GM19372 (cell line): Measurements from ENCODE around the gene IZUMO4.

Experiments used
- ATAC-seq: cut with Tn5 transposase; IDR thresholded peaks from one replicate; pipeline ENCODE4 v1.9.1; 2021; ENCODE audit warnings: mild to moderate bottlenecking, low read depth, moderate library complexity; ENCODE audit not compliant: unreplicated experiment

The IZUMO4 gene

DNA sequence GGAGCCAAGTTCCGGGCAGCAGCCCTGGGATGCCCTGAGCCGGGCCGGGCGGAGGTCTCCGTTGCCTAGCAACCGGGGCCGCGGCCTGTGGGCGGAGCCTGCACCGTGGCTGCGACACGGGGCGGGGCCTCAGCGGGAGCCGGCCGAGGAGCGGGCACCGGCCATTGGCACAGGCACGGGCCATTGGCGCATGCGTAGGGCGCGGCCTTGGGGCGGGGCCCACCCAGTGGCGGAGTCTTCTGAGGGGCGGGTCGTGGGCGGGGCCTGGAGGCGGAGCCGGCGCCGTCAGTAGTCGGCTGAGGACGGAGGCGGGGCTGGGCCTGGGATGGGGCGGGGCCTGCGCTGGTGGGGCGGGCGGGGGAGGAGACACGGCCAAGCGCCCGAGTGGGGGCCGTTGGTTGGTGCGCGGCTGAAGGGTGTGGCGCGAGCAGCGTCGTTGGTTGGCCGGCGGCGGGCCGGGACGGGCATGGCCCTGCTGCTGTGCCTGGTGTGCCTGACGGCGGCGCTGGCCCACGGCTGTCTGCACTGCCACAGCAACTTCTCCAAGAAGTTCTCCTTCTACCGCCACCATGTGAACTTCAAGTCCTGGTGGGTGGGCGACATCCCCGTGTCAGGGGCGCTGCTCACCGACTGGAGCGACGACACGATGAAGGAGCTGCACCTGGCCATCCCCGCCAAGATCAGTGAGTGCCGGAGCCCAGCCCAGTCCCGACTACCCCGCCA lies at the start of gene IZUMO4:
IZUMO4 (plus strand) TSS at position 436 of the 723 bp plus-strand sequence; CDS start at position 467, 31 bp downstream.
- ATAC-seq, result peak; percentile 71

- ATAC-seq, result no peak
Observed at GRCh38 chr19:2047076-2047448, 49.7 kb upstream of the IZUMO4 start.

DNA sequence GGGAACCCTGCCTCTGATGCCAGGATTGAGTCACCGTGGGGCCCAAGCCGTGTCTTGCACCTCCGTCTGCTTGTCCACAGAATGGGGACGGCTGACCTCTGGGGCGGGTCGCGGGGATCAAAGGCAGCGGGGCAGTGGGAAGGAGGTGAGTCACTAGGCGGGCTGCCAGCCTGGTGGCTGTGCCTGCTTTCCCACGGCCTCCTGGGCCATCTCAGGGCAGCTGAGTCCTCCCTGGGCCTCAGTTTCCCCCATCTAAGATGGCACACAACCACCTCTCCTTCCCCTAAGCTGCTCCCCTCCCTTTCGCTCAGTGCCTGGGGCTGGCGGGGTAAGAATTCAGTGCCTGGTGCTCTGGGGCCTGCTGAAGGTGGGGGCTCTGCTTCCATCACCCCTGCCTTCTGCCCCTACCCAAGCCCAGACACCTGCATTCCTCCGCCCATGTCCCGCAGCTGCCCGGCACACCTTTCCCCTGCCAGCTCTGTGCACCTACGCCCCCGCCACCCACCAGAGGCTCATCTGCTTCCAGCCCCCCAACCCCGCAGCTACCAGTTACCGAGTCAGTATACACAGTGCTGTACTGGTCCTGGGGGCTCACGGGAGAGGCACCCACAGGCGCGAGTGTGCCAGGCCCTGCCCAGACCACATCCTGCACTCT lies 49.1 kb upstream of the IZUMO4 start:
- no peak for ATAC-seq

DNA sequence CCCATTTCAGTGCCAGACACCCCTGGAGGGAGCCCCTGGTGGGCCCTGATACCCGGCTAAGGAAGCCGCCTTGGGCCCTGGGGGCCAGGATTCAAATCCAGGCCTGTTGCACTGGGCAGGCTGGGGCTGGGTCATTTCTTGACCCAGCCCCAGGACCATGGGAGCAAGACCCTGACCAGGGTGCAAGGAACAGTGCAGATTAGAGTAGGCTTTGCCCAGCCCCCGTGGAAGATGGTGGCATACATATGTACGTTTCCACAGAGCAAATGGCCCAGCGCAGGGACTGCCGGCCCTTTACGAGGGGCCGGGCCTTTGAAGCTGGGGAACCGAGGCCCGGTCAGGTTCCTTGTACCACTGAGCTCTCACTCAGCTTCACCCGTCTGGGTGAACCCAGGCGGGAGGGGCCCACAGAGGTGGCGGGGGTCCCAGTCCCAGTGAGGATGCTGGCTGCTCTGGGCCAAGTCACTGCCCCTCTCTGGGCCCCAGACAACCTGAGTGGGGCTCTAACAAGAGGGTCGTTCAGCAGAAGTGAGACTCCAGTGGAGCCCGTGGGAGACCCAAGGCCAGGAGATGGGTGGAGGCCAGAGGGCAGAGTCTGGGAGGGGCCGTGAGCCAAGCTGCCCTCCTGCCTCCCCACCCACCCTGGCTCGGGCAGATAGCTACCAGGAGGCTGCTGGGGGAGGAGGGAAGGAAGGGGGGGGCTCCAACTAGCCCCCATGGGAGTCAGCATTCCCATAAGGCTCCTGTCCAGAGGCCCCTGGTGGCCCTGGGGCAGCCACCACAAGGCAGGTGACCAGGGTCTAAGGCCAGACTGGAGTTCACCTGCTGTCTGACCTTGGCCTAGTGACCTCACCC lies 48.4 kb upstream of the IZUMO4 start:
- ATAC-seq, result no peak

DNA sequence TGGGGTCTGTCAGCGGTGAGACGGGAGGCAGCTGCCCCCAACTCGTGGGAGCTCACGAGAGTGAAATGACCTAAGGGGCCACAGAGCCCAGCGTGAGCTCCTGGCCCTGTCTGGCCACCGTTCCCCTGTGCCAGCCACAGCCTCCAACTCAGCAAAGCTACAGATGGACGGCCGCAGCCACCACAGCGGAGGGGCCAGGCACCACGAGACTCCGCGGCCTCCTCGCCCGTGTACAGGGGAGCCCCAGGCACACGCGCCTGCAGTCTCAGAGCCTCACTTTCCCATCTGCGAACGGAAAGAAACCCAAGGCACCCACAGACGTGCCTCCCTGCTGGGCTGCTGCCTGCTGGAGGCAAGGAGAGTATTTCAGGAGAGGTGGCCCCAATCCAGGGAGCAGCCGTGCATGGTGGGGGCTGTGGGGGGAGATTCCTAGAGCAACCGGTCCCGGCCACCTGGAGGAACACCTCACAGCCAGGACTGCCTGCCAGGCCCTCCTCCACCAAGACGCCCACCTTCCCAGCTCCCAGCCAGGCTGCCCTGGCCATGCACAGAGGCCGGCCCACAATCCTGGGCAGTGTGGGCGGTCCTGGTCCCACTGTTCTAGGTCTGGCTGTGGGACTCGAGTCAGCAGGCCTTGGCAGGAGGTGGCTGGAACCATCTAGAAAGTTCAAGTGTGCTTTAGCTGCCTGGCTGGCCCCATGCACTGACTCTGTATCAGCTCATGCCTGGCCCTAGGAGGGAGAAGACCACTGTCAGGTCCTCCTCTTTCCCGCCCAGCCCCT lies 47.6 kb upstream of the IZUMO4 start:
- ATAC-seq, result no peak

- ATAC-seq, result no peak
Observed at GRCh38 chr19:2049741-2050348, 46.9 kb upstream of the IZUMO4 start.

- ATAC-seq, result no peak
Observed at GRCh38 chr19:2050349-2050990, 46.2 kb upstream of the IZUMO4 start.

GRCh38 chr19:2050991-2051772 lies 45.5 kb upstream of the IZUMO4 start, which contains the start of gene MKNK2:
TSS of gene MKNK2 (minus strand) at chr19:2051244. CDS start at chr19:2050851, 393 bp downstream.
- peak; percentile 65 for ATAC-seq

- ATAC-seq, result no peak
Observed at GRCh38 chr19:2051773-2052704, 44.7 kb upstream of the IZUMO4 start.

- ATAC-seq, result no peak
Observed at GRCh38 chr19:2053601-2054389, 42.9 kb upstream of the IZUMO4 start.

GRCh38 chr19:2054763-2055162 lies 42.0 kb upstream of the IZUMO4 start:
- ATAC-seq, result no peak

DNA sequence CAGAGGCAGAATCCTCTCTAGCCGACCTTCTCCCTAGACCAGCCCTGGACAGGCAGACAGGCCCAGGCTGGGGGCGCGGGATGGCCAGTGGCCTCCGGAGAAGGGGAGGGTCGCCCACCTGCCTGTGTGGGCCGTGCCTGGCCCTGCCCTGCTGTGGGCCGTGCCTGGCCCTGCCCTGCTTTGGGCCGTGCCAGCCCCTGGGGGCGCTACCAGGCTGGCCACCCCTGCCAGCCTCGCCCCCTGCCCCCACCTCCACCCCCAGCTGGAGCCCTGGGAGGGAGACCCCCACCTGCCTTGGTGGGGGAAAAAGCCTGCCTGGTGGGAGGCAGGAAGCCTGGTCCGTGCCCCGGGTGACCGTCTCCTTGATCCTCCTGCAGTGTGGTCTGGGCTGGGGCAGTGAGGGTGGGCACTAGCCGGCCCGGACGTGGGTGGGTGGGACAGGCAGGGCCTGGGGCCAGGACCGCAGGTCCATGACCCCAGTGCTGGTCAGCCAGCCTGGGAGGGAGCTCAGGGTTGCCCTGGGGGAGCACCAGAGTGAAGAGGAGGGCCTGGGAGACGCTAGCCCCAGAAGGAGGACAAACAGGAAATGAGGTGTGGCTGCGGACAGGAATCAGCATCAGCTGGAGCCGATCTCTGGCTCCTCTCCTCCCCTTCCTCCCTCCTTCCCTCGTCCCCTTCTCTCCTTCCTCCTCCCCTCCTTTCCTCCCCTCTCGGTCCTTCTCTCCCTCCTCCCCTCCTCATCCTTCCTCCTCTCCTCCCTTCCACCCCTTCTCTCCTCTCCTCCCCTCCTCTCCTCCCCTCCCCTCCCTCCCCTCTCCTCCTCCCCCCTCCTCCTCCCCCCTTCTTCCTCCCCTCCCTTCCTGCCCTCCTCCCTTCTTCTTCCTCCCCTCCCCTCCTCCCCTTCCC lies 40.5 kb upstream of the IZUMO4 start:
- no peak for ATAC-seq

- no peak for ATAC-seq
Observed at GRCh38 chr19:2056837-2057192, 39.9 kb upstream of the IZUMO4 start.

DNA sequence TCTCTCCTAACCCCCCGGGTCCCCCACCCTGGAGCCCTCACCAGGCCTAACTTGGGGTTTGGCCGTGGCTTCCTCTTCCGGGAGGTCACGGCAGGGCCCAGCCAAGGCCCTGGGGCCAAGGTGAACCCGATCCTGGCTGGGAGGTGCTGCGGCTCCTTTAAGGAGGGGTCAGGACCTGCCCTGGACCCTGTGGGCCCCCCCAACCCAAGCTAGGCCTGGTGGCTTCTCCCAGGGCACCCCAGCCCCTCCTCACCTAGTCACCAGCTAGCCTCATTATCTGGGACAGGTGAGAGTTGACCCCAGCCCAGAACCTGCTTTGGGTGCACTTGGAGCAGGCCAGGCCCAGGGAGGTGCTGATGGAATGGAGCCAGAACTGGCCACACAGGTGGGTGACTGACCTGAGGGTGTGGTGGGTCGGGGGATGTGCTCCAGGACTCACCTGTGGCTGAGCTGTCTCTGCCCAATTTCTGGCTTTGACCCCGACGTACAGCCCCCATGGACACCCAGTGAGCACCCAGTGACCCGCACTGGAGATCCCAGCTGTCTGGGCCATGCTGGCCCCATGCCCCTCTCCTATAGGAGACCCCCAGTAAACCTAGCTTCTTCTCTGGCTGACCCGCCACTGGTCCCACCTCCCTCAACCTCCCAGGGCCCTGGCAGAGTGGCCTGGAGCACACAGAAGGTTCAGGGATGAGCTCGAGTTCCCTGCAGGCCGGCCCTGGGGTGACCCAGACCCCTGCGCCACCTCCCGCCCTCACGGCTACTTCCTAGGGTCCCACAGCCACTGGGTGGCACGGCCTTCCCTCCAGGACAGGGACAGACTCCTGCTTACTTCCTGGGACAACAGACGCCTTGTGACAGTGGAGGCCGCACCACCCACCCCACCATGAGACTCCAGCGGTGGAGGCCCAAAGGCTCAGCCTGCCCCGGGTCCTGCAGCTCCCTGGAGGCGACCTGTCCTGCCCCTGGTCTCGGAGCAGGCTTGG lies 38.9 kb upstream of the IZUMO4 start:
- ATAC-seq, result no peak
